22Rv1 (cell line): ENCODE data around the gene SNAP47.

Experiments used
- CTCF ChIP-seq: fragments of 450-650 bp; IDR thresholded peaks from 2 replicates; pipeline ENCODE4 v1.5.1; 2017; ENCODE audit warnings: mild to moderate bottlenecking
- ZFX ChIP-seq: fragments of 450-650 bp; IDR thresholded peaks from 2 replicates; pipeline ENCODE4 v1.6.1; 2017; ENCODE audit warnings: antibody characterized with exemption, borderline replicate concordance

GRCh38 chr1:227777156-227777555 is 41.9 kb downstream of the SNAP47 start:
- TF ChIP-seq CTCF (no peak), ZFX (no peak)
